ENCODE measurements around the gene TMLHE. TPM values are rescaled to one million over a fixed set of nuclear protein-coding genes. Genes with fewer than 3 reads are reported as not detected.

Gene TMLHE
- total RNA-seq, 4 donors from 2014 or later, result 13.6 to 21.4 (median 15.6) TPM

DNA sequence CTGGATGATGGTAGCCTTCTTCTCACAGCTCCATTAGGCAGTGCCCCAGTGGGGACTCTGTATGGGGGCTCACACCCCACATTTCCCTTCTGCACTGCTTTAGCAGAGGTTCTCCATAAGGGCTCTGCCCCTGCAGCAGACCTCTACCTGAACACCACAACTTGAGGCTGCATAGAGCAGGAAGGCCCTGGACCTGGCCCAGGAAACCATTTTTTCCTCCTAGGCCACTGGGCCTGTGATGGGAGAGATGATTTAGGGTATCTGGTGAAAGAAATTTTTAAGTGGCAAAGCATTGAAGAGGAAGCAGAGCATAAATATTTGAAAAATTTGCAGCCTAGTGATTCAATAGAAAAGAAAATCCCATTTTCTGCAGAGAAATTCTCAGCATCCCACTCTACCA lies 171.7 kb downstream of the TMLHE start:
- no peak for DNase-seq (ENCODE audit: extremely low spot score)
- TF ChIP-seq CTCF (IDR thresholded peaks at IDR 0.05), result no peak
- no peak for TF ChIP-seq POLR2AphosphoS5 (IDR thresholded peaks at IDR 0.05)
- TF ChIP-seq EP300 (IDR thresholded peaks at IDR 0.05), result no peak
- TF ChIP-seq POLR2A (IDR thresholded peaks at IDR 0.05; ENCODE audit: low read depth), result no peak
- H3K9me3 ChIP-seq, result no peaks in the 10 kb centered on the region
- H3K4me1 ChIP-seq, result no peaks in the 10 kb centered on the region
- no peak overlapping the region for H3K4me3 ChIP-seq
- no peak overlapping the region for H3K27ac ChIP-seq (replicated peaks in 1 of 4)
- intact Hi-C loops (cut with DNase I), result no loop called here
- H3K36me3 ChIP-seq, result no peaks in the 10 kb centered on the region
- H3K27me3 ChIP-seq, result no peaks in the 10 kb centered on the region

Small RNA genes lying within 50 kb of the gene (small RNA-seq; reads per million reads assigned to genes)
- gene MIR1184-3, result 0 reads per million in 3 donors

Other genes starting within 250 kb of the TMLHE start
- gene F8A2, start 230.9 kb downstream of the TMLHE start, total RNA-seq, result not detected
- gene F8A3, start 154.3 kb downstream of the TMLHE start, total RNA-seq, result 10 to 100 TPM in 2 of 4 donors, 1 to 10 TPM in 2; 6.6 to 25.3 (median 16.9) TPM
- gene SPRY3, start 366 bp downstream of the TMLHE start, total RNA-seq, result 1 to 10 TPM in 2 of 4 donors, under 1 TPM in 2; 0.50 to 1.7 (median 0.96) TPM